HL-60 (cell line): ENCODE data around the gene SBF1.

Source experiments
- DNase-seq, 2 experiments: peaks; one replicate each; pipeline ENCODE4 v3.0.0-alpha.2; 2010 to 2020; ENCODE audit warnings: low read depth in 1 of 2, low spot score in 1 of 2
- H3K27ac ChIP-seq: fragments of 250-450 bp; sonication (Bioruptor Pico); replicated peaks from 2 replicates; pipeline ENCODE4 v1.5.1; 2020; ENCODE audit warnings: mild to moderate bottlenecking, moderate library complexity
- H3K27me3 ChIP-seq: fragments of 250-450 bp; sonication (Bioruptor Pico); 2 replicates; pipeline ENCODE4 v1.5.1; 2021; ENCODE audit warnings: mild to moderate bottlenecking, moderate library complexity; ENCODE audit not compliant: insufficient read depth, poor library complexity, severe bottlenecking
- H3K4me3 ChIP-seq: replicated peaks from 2 replicates; pipeline ENCODE4 v1.5.1; 2011; ENCODE audit warnings: mild to moderate bottlenecking, control low read depth, low read length; ENCODE audit not compliant: insufficient read depth
- CTCF ChIP-seq: IDR thresholded peaks from one replicate; pipeline ENCODE4 v1.5.1; 2011; ENCODE audit warnings: low read length, control low read depth, inconsistent platforms; ENCODE audit not compliant: insufficient read depth
- GABPA ChIP-seq: IDR thresholded peaks from 2 replicates; pipeline ENCODE4 v1.6.1; 2012; ENCODE audit warnings: low read depth
- POLR2AphosphoS5 ChIP-seq: IDR thresholded peaks from 2 replicates; pipeline ENCODE4 v1.6.1; 2012; ENCODE audit warnings: low read depth
- REST ChIP-seq: IDR thresholded peaks from 2 replicates; pipeline ENCODE4 v1.6.1; 2012; ENCODE audit warnings: low read depth; ENCODE audit not compliant: insufficient replicate concordance
- SPI1 ChIP-seq: IDR thresholded peaks from 2 replicates; pipeline ENCODE4 v1.6.1; 2012; ENCODE audit warnings: low read depth, mild to moderate bottlenecking, borderline replicate concordance

SBF1 gene

GRCh38 chr22:50469377-50470305, 5.2 kb downstream of the SBF1 start:
- peak; percentile 85 to 93 for DNase-seq
- TF ChIP-seq GABPA (no peak), POLR2AphosphoS5 (peak; percentile 74), CTCF (no peak)
- Histone ChIP-seq H3K27ac (peak overlapping the region; percentile 66), H3K27me3 (no peaks in the 10 kb centered on the region), H3K4me3 (no peak overlapping the region)

- Histone ChIP-seq H3K4me3 (no peak overlapping the region), H3K27ac (no peak overlapping the region), H3K27me3 (no peaks in the 10 kb centered on the region)
- no peak for TF ChIP-seq POLR2AphosphoS5
- TF ChIP-seq CTCF: no peak
- no peak for TF ChIP-seq REST
- no peak for TF ChIP-seq GABPA
- TF ChIP-seq SPI1: no peak
- DNase-seq: no peak
These were observed 6.2 kb downstream of the SBF1 start for GRCh38 chr22:50468626-50469025.

GRCh38 chr22:50467773-50468440, 6.9 kb downstream of the SBF1 start:
- no peak overlapping the region for H3K4me3 ChIP-seq
- H3K27ac ChIP-seq: no peak overlapping the region
- no peaks in the 10 kb centered on the region for H3K27me3 ChIP-seq
- TF ChIP-seq POLR2AphosphoS5: no peak
- no peak for TF ChIP-seq CTCF
- TF ChIP-seq SPI1: no peak
- no peak for TF ChIP-seq GABPA
- no peak for TF ChIP-seq REST
- DNase-seq: no peak
